A549 (cell line): ENCODE data around the gene TMEM59L.

ENCODE experiments used
- POLR2A ChIP-seq: IDR thresholded peaks from 2 replicates; pipeline ENCODE4 v1.6.1; 2012; ENCODE audit warnings: mild to moderate bottlenecking, low read length
- TF ChIP-seq, protein P1 (sequence below): fragments of >200 bp; sonication (Bioruptor Twin); formaldehyde crosslinking; IDR thresholded peaks from 3 replicates; pipeline ENCODE4 v1.5.1; 2016

DNA sequence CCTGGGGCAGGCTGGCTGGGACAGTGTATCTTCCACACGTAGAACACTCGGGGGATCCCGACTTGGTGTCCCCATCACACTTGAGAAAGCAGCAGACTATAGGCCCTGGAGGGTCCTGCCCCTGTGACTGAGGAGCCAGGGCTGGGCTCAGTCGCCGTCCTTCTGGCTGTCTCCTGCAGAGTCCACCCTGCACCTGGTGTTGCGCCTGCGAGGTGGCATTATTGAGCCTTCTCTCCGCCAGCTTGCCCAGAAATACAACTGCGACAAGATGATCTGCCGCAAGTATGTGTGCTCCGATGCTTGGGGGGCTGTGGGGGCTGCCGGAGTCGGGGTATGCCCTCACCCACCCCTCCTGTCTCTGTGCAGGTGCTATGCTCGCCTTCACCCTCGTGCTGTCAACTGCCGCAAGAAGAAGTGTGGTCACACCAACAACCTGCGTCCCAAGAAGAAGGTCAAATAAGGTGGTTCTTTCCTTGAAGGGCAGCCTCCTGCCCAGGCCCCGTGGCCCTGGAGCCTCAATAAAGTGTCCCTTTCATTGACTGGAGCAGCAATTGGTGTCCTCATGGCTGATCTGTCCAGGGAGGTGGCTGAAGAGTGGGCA is 37.9 kb upstream of the TMEM59L start:
- TF ChIP-seq POLR2A: no peak
- TF ChIP-seq, protein P1, sequence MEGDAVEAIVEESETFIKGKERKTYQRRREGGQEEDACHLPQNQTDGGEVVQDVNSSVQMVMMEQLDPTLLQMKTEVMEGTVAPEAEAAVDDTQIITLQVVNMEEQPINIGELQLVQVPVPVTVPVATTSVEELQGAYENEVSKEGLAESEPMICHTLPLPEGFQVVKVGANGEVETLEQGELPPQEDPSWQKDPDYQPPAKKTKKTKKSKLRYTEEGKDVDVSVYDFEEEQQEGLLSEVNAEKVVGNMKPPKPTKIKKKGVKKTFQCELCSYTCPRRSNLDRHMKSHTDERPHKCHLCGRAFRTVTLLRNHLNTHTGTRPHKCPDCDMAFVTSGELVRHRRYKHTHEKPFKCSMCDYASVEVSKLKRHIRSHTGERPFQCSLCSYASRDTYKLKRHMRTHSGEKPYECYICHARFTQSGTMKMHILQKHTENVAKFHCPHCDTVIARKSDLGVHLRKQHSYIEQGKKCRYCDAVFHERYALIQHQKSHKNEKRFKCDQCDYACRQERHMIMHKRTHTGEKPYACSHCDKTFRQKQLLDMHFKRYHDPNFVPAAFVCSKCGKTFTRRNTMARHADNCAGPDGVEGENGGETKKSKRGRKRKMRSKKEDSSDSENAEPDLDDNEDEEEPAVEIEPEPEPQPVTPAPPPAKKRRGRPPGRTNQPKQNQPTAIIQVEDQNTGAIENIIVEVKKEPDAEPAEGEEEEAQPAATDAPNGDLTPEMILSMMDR: no peak
